Hepatocyte (in vitro differentiated cells): ENCODE measurements around the gene MME.

ENCODE experiments used
- EZH2 ChIP-seq: fragments of 200-600 bp; sonication (generic); IDR thresholded peaks from 2 replicates; pipeline ENCODE4 v1.6.1; 2016; ENCODE audit warnings: antibody characterized with exemption, mild to moderate bottlenecking, borderline replicate concordance
- EZH2phosphoT487 ChIP-seq: fragments of 200-600 bp; sonication (generic); IDR thresholded peaks from one replicate; pipeline ENCODE4 v1.6.1; 2018; ENCODE audit warnings: antibody characterized with exemption, mild to moderate bottlenecking, low read depth, moderate library complexity; ENCODE audit not compliant: unreplicated experiment, severe bottlenecking
- TF ChIP-seq, protein P1 (sequence below): fragments of 200-600 bp; sonication (generic); IDR thresholded peaks from 2 replicates; pipeline ENCODE4 v1.5.1; 2016; ENCODE audit warnings: antibody characterized with exemption, mild to moderate bottlenecking; ENCODE audit not compliant: poor library complexity

DNA sequence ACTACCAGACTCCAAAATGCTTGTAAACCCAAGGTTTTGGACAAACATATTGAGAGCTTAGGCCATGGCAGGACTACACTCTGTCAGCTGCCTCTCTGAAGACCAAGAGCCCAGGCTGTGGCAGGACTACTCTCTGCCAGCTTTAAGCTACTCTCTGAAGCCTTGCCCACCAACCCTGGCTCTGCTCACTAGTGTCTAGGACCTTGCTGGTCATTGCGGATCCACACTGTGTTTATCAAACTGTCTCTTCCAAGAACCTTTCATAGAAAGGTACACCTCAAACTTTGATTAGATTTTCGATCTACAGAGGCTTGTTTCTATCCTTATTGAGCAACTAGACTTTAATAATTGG lies 41.9 kb upstream of the MME start:
- TF ChIP-seq, protein P1, sequence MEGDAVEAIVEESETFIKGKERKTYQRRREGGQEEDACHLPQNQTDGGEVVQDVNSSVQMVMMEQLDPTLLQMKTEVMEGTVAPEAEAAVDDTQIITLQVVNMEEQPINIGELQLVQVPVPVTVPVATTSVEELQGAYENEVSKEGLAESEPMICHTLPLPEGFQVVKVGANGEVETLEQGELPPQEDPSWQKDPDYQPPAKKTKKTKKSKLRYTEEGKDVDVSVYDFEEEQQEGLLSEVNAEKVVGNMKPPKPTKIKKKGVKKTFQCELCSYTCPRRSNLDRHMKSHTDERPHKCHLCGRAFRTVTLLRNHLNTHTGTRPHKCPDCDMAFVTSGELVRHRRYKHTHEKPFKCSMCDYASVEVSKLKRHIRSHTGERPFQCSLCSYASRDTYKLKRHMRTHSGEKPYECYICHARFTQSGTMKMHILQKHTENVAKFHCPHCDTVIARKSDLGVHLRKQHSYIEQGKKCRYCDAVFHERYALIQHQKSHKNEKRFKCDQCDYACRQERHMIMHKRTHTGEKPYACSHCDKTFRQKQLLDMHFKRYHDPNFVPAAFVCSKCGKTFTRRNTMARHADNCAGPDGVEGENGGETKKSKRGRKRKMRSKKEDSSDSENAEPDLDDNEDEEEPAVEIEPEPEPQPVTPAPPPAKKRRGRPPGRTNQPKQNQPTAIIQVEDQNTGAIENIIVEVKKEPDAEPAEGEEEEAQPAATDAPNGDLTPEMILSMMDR = no peak
- TF ChIP-seq EZH2 (no peak), EZH2phosphoT487 (no peak)
